Astrocyte (in vitro differentiated cells and primary cell): Measurements from ENCODE around the gene FAF2.

Experiments used
- CTCF ChIP-seq: IDR thresholded peaks from 2 replicates; pipeline ENCODE4 v1.5.1; 2011; ENCODE audit warnings: low read depth, mild to moderate bottlenecking, inconsistent platforms, low read length, moderate library complexity; ENCODE audit not compliant: insufficient read depth
- EZH2 ChIP-seq: IDR thresholded peaks from 2 replicates; pipeline ENCODE4 v1.6.1; 2012; ENCODE audit warnings: mild to moderate bottlenecking, low read length, inconsistent platforms; ENCODE audit not compliant: insufficient read depth

- TF ChIP-seq CTCF (no peak), EZH2 (no peak)
These were observed 21.3 kb upstream of the FAF2 start for GRCh38 chr5:176426876-176427275.
